HEK293 (cell line): ENCODE data around the gene SLC27A2.

Experiments
- YY1 ChIP-seq: fragments of 450-650 bp; formaldehyde crosslinking; IDR thresholded peaks from 2 replicates; pipeline ENCODE4 v1.5.1; 2018; ENCODE audit warnings: missing biosample characterization, missing genetic modification characterization
- TF ChIP-seq, protein P1 (sequence below): fragments of 450-650 bp; formaldehyde crosslinking; IDR thresholded peaks from 2 replicates; pipeline ENCODE4 v1.5.1; 2016; ENCODE audit warnings: missing biosample characterization, missing genetic modification characterization, low read depth
- TF ChIP-seq, protein P2 (sequence below): fragments of 450-650 bp; formaldehyde crosslinking; IDR thresholded peaks from 2 replicates; pipeline ENCODE4 v1.5.1; 2016; ENCODE audit warnings: missing biosample characterization, missing genetic modification characterization

DNA sequence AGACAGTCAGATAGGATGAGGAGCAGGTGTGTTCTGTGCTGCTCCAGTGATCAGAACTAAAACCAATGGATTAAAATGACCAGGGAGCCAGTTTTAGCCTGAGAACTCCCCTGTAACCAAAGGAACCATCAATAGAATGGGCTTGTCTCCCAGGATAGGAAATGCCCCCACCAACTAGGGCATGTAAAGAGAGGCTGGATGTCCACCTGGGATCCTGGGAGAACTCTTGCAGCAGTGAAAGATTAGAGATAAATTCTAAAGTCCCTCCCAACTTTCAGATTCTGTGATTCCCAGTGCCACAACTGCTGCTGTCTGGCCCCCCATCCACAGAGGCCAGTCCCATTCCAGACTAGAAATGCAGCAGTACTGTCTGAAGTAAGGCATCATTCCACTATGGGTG is 49.8 kb downstream of the SLC27A2 start:
- TF ChIP-seq YY1 (tag by site-specific recombination), result no peak
- TF ChIP-seq, protein P1, sequence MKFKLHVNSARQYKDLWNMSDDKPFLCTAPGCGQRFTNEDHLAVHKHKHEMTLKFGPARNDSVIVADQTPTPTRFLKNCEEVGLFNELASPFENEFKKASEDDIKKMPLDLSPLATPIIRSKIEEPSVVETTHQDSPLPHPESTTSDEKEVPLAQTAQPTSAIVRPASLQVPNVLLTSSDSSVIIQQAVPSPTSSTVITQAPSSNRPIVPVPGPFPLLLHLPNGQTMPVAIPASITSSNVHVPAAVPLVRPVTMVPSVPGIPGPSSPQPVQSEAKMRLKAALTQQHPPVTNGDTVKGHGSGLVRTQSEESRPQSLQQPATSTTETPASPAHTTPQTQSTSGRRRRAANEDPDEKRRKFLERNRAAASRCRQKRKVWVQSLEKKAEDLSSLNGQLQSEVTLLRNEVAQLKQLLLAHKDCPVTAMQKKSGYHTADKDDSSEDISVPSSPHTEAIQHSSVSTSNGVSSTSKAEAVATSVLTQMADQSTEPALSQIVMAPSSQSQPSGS (tag by site-specific recombination), result no peak
- TF ChIP-seq, protein P2, sequence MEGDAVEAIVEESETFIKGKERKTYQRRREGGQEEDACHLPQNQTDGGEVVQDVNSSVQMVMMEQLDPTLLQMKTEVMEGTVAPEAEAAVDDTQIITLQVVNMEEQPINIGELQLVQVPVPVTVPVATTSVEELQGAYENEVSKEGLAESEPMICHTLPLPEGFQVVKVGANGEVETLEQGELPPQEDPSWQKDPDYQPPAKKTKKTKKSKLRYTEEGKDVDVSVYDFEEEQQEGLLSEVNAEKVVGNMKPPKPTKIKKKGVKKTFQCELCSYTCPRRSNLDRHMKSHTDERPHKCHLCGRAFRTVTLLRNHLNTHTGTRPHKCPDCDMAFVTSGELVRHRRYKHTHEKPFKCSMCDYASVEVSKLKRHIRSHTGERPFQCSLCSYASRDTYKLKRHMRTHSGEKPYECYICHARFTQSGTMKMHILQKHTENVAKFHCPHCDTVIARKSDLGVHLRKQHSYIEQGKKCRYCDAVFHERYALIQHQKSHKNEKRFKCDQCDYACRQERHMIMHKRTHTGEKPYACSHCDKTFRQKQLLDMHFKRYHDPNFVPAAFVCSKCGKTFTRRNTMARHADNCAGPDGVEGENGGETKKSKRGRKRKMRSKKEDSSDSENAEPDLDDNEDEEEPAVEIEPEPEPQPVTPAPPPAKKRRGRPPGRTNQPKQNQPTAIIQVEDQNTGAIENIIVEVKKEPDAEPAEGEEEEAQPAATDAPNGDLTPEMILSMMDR (tag by site-specific recombination), result no peak
